Measurements from ENCODE around the gene PDIK1L.

Gene PDIK1L

GRCh38 chr1:26155370-26156284 lies 44.0 kb downstream of the PDIK1L start:
- no peak for DNase-seq (ENCODE audit: low read depth in 2 of 2)

GRCh38 chr1:26156285-26157038 lies 44.8 kb downstream of the PDIK1L start:
- no peak for DNase-seq (ENCODE audit: low read depth in 2 of 2)

DNA sequence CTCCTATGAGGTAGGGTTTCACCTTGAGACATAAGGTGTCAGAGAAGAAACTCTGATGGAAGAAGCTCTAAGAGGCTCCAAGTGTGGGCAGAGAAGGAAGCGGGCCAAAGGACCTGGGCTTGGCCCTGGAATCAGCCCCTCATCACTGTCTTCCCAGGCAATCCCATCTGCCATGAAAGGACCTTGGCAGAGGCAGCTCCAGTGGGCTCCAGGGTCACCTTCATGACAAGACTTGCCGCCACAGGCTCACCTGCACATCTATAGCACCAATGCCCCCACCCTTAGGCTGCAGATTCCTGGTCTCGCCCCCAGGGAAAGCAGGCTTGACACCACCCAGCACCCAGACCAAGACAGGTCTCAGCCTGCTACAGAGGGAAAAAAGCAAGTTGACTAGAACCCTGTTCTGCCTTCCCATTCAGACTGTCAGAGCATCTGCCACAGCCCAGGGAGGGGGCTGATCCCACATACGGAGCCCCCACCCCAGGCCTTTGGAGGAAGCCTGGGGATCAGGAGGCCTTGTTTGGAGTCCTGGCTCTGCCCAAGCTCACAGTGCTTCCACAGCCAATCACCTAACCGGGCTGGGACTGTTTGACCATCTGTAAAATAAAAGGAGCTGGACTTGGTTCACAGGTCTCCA lies 46.8 kb downstream of the PDIK1L start:
- DNase-seq (ENCODE audit: low read depth in 2 of 2): no peak

- DNase-seq (ENCODE audit: low read depth in 2 of 2): no peak
These were observed 47.5 kb downstream of the PDIK1L start, which contains the start of gene FAM110D for GRCh38 chr1:26158908-26159742. FAM110D (plus strand) TSS chr1:26159079; CDS start chr1:26161292, 2,213 bp downstream.

DNA sequence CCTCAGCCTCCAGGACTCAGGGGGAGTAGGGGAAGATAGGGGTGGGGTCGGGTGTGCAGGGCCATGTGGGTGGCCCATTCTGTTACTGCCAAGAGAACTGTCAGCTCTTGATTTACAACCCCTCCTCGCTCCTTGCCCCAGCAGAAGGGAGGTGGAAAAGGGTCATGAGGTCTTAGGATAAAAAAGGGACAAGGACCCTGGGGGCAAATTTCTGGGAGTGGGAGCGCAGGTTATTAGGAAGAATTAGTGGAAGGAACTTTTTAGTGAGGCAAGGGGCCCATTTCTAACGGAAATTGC lies 48.1 kb downstream of the PDIK1L start:
- no peak for DNase-seq (ENCODE audit: low read depth in 2 of 2)

DNA sequence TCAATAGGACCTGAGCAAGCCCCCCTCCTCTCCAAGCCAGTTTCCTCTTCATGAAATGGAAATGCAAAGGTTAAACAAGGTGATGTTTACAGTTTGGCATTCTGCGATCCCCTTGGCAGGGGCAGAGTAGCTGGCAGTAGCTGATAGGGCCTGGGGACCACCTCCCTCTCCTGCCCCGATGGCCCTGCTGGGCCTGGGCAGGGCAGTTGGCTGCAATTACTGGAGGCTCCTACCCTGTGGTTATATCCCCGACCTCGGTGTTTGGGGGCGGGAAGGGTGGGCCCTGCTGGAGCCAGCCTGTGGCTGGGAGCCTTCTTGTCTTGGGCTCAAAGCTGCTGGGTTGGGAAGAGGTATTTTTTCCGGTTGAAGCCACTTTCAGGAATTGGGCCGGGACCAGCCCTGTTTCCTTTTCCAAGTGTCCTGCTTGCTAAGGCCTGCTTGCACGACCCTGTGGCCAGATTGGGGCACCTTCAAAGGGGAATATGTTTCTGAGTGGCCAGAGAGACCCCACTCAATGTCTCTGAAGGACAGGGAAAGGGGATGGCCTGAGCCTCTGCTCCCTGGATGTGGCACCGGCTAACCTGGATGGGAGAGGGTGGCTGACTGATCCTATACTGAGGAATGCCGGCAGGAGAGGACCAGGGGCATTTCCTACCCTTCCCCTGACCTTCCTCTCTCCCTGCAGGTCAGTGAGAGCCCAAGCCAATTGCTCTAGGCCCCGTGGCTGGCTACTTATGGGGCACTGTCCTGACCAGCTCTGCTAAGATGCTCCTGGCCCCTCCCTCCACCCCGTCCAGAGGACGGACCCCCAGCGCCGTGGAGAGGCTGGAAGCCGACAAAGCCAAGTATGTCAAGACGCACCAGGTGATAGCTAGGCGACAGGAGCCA lies 49.1 kb downstream of the PDIK1L start:
- no peak for DNase-seq (ENCODE audit: low read depth in 2 of 2)

DNA sequence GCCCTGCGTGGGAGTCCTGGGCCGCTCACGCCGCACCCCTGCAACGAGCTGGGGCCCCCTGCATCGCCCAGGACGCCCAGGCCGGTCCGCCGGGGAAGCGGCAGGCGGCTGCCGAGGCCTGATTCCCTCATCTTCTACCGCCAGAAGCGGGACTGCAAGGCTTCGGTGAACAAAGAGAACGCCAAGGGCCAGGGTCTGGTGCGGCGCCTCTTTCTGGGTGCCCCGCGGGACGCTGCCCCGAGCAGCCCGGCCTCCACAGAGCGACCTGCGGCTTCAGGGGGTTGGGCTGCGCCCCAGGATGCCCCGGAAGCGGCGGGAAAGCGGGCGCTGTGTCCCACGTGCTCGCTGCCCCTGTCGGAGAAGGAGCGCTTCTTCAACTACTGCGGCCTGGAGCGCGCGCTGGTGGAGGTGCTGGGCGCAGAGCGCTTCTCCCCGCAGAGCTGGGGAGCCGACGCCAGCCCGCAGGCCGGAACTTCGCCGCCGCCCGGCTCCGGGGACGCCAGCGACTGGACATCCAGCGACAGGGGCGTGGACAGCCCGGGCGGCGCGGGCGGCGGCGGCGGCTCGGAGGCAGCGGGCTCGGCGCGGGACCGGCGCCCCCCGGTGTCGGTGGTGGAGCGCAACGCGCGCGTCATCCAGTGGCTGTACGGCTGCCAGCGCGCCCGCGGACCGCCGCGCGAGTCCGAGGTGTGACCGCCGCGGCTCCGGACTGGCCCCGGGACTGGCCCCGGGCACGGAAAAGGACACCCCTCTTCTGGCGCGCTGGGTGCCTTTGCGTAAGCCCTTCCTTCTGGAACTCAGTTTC lies 50.0 kb downstream of the PDIK1L start:
- no peak for DNase-seq (ENCODE audit: low read depth in 2 of 2)

DNA sequence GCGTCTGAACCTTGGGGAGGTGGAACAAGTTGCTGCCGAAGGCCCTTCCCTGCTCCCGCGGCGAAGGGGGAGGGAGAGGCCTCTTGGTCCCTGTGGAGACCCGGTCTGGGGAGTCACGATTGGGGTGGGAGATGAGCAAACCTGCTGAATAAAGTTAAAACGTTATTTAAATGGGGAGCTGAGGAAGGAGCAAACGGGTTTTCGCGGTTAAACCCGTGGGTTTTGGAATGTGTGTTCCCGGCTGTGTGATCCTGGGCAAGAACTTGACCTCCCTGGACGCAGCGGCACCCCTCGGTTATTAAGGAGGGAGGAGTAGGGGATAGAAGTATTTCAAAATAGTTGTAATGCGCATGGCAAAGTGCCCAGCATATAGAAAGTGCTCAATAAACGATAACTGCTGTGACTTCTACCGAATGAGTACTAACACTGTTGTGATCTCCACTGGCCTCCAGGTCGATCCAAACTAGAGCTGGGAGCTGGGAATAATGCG lies 50.6 kb downstream of the PDIK1L start:
- no peak for DNase-seq (ENCODE audit: low read depth in 2 of 2)

DNA sequence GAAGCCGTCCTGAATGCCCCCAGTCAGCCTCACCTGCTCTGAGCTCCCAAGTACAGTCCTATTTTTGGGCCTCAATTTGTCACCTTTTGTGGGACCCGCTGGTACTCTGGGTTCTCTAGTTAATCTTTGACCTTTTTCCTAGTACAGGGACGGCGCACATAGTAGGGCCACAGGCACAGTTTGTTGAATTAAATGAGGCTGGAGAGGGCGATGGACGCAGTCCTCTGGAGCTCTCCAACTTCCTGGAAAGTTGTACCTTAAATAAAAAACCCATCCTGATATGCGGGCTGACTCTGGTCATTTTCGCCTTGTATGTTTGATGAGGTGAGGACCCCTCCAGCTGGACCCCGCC lies 52.0 kb downstream of the PDIK1L start:
- DNase-seq (ENCODE audit: low read depth in 2 of 2): no peak

DNA sequence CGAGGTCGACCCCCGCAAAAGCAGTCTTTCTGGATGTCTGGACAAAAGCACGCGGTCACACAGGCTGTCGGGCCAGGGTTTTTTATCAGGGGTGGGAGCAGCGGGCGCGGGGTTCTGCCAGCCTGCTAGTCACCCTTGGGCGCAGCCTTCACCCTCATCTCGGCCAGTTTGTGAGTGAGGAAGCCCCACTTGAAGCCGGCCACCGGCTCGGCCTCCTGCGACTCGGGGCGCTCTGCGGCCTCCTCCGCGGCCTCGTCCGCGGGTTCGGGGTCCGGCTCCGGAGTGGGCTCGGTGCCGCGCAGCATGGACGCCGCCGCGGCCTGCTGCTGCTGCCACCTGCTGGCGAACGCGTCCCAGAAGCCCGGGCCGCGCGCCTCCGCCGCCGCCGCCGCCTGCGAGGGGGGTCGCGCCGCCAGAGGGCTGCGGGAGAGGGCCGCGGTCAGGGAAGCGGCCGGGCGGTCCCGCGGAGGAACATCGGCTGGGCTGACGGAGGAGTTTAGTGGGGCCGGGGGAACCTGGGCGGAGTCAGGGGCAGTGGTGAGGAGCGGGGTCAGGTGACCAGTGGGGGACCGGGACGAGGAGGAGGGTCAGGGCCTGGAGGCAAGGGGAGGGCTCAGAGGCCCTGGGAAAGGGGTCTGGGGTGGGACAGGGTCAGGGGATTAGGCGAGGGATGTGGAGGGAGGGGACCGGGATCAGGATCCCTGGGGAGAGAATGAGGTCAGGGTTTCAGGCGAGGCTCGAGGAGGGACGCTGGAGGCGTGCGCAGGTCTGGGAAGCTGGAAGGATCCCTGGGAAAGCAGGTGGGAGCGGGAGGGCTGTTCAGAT lies 52.6 kb downstream of the PDIK1L start:
- no peak for DNase-seq (ENCODE audit: low read depth in 2 of 2)

- DNase-seq (ENCODE audit: low read depth in 2 of 2): no peak
These were observed 53.5 kb downstream of the PDIK1L start for GRCh38 chr1:26164861-26165842.

GRCh38 chr1:26166719-26167281 lies 55.2 kb downstream of the PDIK1L start:
- DNase-seq (ENCODE audit: low read depth in 2 of 2): no peak

DNA sequence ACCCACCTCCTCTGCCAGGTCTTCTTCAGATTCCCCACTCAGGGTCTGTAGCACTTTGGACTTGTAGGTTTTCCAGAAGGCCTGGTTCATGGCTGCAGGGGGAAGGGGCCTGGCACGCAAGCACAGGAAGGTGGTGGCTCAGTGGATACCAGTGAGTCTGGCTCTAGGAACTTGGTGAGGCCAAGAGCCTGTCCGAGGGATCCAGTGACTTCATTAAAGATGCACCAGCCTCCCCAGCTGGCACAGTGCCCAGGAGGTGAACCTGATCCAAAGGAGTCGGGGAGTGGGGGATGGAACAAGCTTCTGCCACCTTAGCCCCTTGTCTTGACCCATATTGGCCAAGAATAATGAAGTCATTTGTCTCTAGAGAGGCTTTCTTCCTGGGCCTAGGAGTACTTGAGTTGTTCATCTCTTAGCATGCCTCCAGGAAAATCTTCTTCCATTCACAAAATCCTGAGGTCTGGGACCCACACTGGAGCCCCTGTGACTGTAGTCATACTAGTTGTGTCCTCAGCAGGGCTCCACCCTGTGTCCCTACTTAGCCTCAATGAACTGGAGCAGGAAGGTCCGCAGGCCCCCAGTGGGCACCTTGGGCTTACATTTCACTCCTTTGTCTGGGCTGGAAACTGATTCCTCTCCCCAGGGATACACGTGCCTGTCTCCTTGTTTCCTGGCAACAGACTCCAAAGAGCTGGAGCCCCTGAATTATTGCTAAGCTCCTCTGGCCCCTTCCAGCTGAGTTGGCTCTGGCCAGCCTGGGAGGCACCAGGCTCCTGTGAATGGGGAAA lies 57.0 kb downstream of the PDIK1L start, which contains the start of gene C1orf232:
TSS of gene C1orf232 (minus strand) at position 554 of the 788 bp plus-strand sequence. CDS start at position 90, 464 bp downstream.
- no peak for DNase-seq (ENCODE audit: low read depth in 2 of 2)

- no peak for DNase-seq (ENCODE audit: low read depth in 2 of 2)
These were observed 57.6 kb downstream of the PDIK1L start for GRCh38 chr1:26169198-26169554.

- peak; percentile 79 to 85 for DNase-seq (ENCODE audit: low read depth in 2 of 2)
These were observed 58.2 kb downstream of the PDIK1L start, which contains the start of gene ZNF593 for GRCh38 chr1:26169669-26170471. ZNF593 (plus strand) TSS chr1:26169908; CDS start chr1:26169984, 76 bp downstream.
